CD4-positive, alpha-beta memory T cell (primary cell): ENCODE data around the gene GMEB2. TPM values are rescaled to one million over a fixed set of nuclear protein-coding genes. Genes with fewer than 3 reads are reported as not detected.

ENCODE experiments used
- CTCF ChIA-PET: fragments of 350-600 bp; sonication (Branson Sonifier 250); formaldehyde crosslinking; loops from one replicate; lab custom pipeline; 2021; ENCODE audit warnings: inconsistent platforms; ENCODE audit not compliant: partially characterized antibody; lab: Charles Lee
- POLR2A ChIA-PET: fragments of 350-600 bp; sonication (Branson Sonifier 250); formaldehyde crosslinking; loops from one replicate; lab custom pipeline; 2021; ENCODE audit not compliant: partially characterized antibody; lab: Charles Lee
- DNase-seq, 5 donors: peaks; one replicate each; pipeline versions ENCODE4 v3.0.0 to v3.0.0-alpha.2; 2020 to 2022; ENCODE audit warnings: mixed read lengths in 1 of 5
- H3K27ac ChIP-seq: one replicate; pipeline ENCODE4 v1.7.0; 2013; ENCODE audit warnings: low read depth, low read length
- H3K27me3 ChIP-seq: 2 replicates; pipeline ENCODE4 v1.7.0; 2013; ENCODE audit warnings: mild to moderate bottlenecking, low read length, moderate library complexity; ENCODE audit not compliant: insufficient read depth
- H3K36me3 ChIP-seq: 2 replicates; pipeline ENCODE4 v1.7.0; 2013; ENCODE audit warnings: mild to moderate bottlenecking, low read length, moderate library complexity; ENCODE audit not compliant: insufficient read depth
- H3K4me1 ChIP-seq: 2 replicates; pipeline ENCODE4 v1.7.0; 2013; ENCODE audit warnings: mild to moderate bottlenecking, low read length, moderate library complexity; ENCODE audit not compliant: insufficient read depth
- H3K4me3 ChIP-seq, 2 donors: one replicate each; pipeline ENCODE4 v1.7.0; 2013; ENCODE audit warnings: low read length in 2 of 2, mild to moderate bottlenecking in 1 of 2
- H3K9me3 ChIP-seq, 2 donors: one replicate each; pipeline ENCODE4 v1.7.0; 2013; ENCODE audit warnings: low read length in 2 of 2, control low read depth in 1 of 2; ENCODE audit not compliant: control insufficient read depth in 1 of 2
- H3K27ac Mint-ChIP-seq, 7 donors: one replicate each; pipeline ENCODE4 v1.8.0; 2020 to 2021; ENCODE audit warnings: mixed read lengths in 7 of 7, mild to moderate bottlenecking in 6 of 7, inconsistent platforms in 3 of 7, moderate library complexity in 3 of 7
- H3K27me3 Mint-ChIP-seq, 2 donors: one replicate each; pipeline ENCODE4 v1.8.0; 2020 to 2021; ENCODE audit warnings: mixed read lengths in 2 of 2
- H3K36me3 Mint-ChIP-seq, 2 donors: one replicate each; pipeline ENCODE4 v1.8.0; 2020 to 2021; ENCODE audit warnings: mixed read lengths in 2 of 2, inconsistent platforms in 1 of 2, mild to moderate bottlenecking in 1 of 2
- H3K4me1 Mint-ChIP-seq, 4 donors: one replicate each; pipeline ENCODE4 v1.8.0; 2020 to 2021; ENCODE audit warnings: mixed read lengths in 4 of 4, mild to moderate bottlenecking in 1 of 4
- H3K4me3 Mint-ChIP-seq, 8 donors: one replicate each; pipeline ENCODE4 v1.8.0; 2020 to 2021; ENCODE audit warnings: mixed read lengths in 8 of 8, mild to moderate bottlenecking in 7 of 8, moderate library complexity in 6 of 8, inconsistent platforms in 3 of 8
- H3K9me3 Mint-ChIP-seq, 8 donors: one replicate each; pipeline ENCODE4 v1.8.0; 2020 to 2021; ENCODE audit warnings: mixed read lengths in 8 of 8, mild to moderate bottlenecking in 5 of 8, inconsistent platforms in 3 of 8, moderate library complexity in 1 of 8
- intact Hi-C: fragments of 100-400 bp; cut with micrococcal nuclease; formaldehyde crosslinking; loops from one replicate; pipeline ENCODE4 v1.15.1; 2023
- polyA plus RNA-seq, 2 donors: library from polyadenylated mRNA; unstranded; fragments of 300-500 nt; fragmentation: Illumina TruSeq; gene quantifications; one replicate each; pipeline ENCODE4 v1.2.3, GENCODE V29; 2021
- total RNA-seq, 2 experiments: library from RNA; stranded (reverse); gene quantifications; one replicate each; pipeline ENCODE4 v1.2.3, GENCODE V29; 2021

Gene GMEB2
- total and polyA plus RNA-seq, 4 experiments from 2014 or later = 4.5 to 26.4 (median 20.5) TPM

GRCh38 chr20:63645218-63645617 lies 18.3 kb upstream of the GMEB2 start:
- Histone ChIP-seq H3K36me3 (no peaks in the 10 kb centered on the region), H3K4me1 (peaks cover 12% of the 10 kb centered on the region), H3K27ac (no peak overlapping the region), H3K9me3 (no peaks in the 10 kb centered on the region), H3K4me3 (no peak overlapping the region), H3K27me3 (no peaks in the 10 kb centered on the region)
- Mint-ChIP-seq H3K9me3 (peaks cover 0 to 2% (median 0%) of the 10 kb centered on the region in 8 donors), H3K4me1 (peaks cover 5 to 20% (median 12%) of the 10 kb centered on the region in 4 donors), H3K27me3 (peaks cover 0 to 2% of the 10 kb centered on the region in 2 donors), H3K36me3 (peaks cover 4 to 10% of the 10 kb centered on the region in 2 donors), H3K27ac (no peak overlapping the region), H3K4me3 (no peak overlapping the region)
- DNase-seq = no peak
- intact Hi-C loops = no loop called here
- POLR2A ChIA-PET = interaction anchor here (1.1 to 2.4 kb wide), 5 partner anchors 9 to 94 kb away, joined by 3 to 11 read pairs (median 5); partner anchors contain the start of genes RTEL1 and SLC2A4RG
- CTCF ChIA-PET = interaction anchor here (1.6 kb wide), 1 partner anchor 108 kb away, joined by 4 read pairs; the partner anchor contains the start of gene PTK6

GRCh38 chr20:63643946-63644345 lies 17.0 kb upstream of the GMEB2 start:
- DNase-seq = peak in 1 of 5 donors; percentile 40
- peaks cover 15% of the 10 kb centered on the region for H3K4me1 ChIP-seq
- H3K4me3 ChIP-seq = no peak overlapping the region
- H3K4me3 Mint-ChIP-seq = peak overlapping the region in 1 of 8 donors; percentile 57
- intact Hi-C loops = no loop called here
- H3K27ac ChIP-seq = no peak overlapping the region
- H3K27me3 ChIP-seq = no peaks in the 10 kb centered on the region
- H3K9me3 Mint-ChIP-seq = peaks cover 0 to 2% (median 0%) of the 10 kb centered on the region in 8 donors
- H3K36me3 ChIP-seq = no peaks in the 10 kb centered on the region
- no peak overlapping the region for H3K27ac Mint-ChIP-seq
- H3K36me3 Mint-ChIP-seq = peaks cover 13 to 19% of the 10 kb centered on the region in 2 donors
- CTCF ChIA-PET = interaction anchor here (2.9 kb wide), 1 partner anchor 106 kb away, joined by 20 read pairs; the partner anchor contains the start of gene PTK6
- H3K4me1 Mint-ChIP-seq = peaks cover 9 to 28% (median 16%) of the 10 kb centered on the region in 4 donors
- H3K9me3 ChIP-seq = no peaks in the 10 kb centered on the region
- POLR2A ChIA-PET = interaction anchor here (0.6 to 10.5 kb wide), 5 partner anchors 10 to 64 kb away, joined by 3 to 658 read pairs (median 5); partner anchors contain the start of genes ARFRP1, GMEB2, RTEL1 and STMN3
- peaks cover 0 to 2% of the 10 kb centered on the region in 2 donors for H3K27me3 Mint-ChIP-seq

GRCh38 chr20:63643499-63643898 lies 16.6 kb upstream of the GMEB2 start:
- H3K4me1 ChIP-seq = peaks cover 17% of the 10 kb centered on the region
- peaks cover 10 to 31% (median 17%) of the 10 kb centered on the region in 4 donors for H3K4me1 Mint-ChIP-seq
- H3K27me3 Mint-ChIP-seq = peaks cover 0 to 2% of the 10 kb centered on the region in 2 donors
- H3K27ac ChIP-seq = no peak overlapping the region
- peak overlapping the region in 5 of 8 donors; percentile 26 to 87 (median 63) for H3K4me3 Mint-ChIP-seq
- H3K27ac Mint-ChIP-seq = peak overlapping the region in 5 of 7 donors; percentile 77 to 90 (median 84)
- no peaks in the 10 kb centered on the region for H3K36me3 ChIP-seq
- ChIA-PET POLR2A (interaction anchor here (0.6 to 10.5 kb wide), 8 partner anchors 10 to 105 kb away, joined by 3 to 658 read pairs (median 16); partner anchors contain the start of genes ARFRP1, GMEB2, LIME1 and PTK6), CTCF (interaction anchor here (2.9 kb wide), 1 partner anchor 106 kb away, joined by 20 read pairs; the partner anchor contains the start of gene PTK6)
- H3K4me3 ChIP-seq = no peak overlapping the region
- no peaks in the 10 kb centered on the region for H3K27me3 ChIP-seq
- intact Hi-C loops = no loop called here
- no peak for DNase-seq
- H3K36me3 Mint-ChIP-seq = peaks cover 13 to 18% of the 10 kb centered on the region in 2 donors
- peaks cover 0 to 2% (median 0%) of the 10 kb centered on the region in 8 donors for H3K9me3 Mint-ChIP-seq
- no peaks in the 10 kb centered on the region for H3K9me3 ChIP-seq

- H3K4me1 Mint-ChIP-seq = peaks cover 13 to 37% (median 23%) of the 10 kb centered on the region in 4 donors
- Histone ChIP-seq H3K36me3 (no peaks in the 10 kb centered on the region), H3K27ac (peak overlapping the region; percentile 63), H3K9me3 (no peaks in the 10 kb centered on the region), H3K4me3 (peak overlapping the region; percentile 11 to 44), H3K27me3 (no peaks in the 10 kb centered on the region), H3K4me1 (peaks cover 24% of the 10 kb centered on the region)
- peaks cover 0 to 2% of the 10 kb centered on the region in 2 donors for H3K27me3 Mint-ChIP-seq
- peaks cover 13 to 17% of the 10 kb centered on the region in 2 donors for H3K36me3 Mint-ChIP-seq
- H3K9me3 Mint-ChIP-seq = peaks cover 0 to 4% (median 0%) of the 10 kb centered on the region in 8 donors
- no peak for DNase-seq
- H3K27ac Mint-ChIP-seq = peak overlapping the region in 5 of 7 donors; percentile 29 to 85 (median 76)
- intact Hi-C loops = loop anchor here (1.0 kb wide), 4 partner anchors 11 to 105 kb away; partner anchors contain the start of genes PTK6 and STMN3
- peak overlapping the region in 5 of 8 donors; percentile 46 to 74 (median 69) for H3K4me3 Mint-ChIP-seq
- ChIA-PET POLR2A (interaction anchor here (0.7 to 10.5 kb wide), 18 partner anchors 11 to 253 kb away, joined by 3 to 658 read pairs (median 9); partner anchors contain the start of genes ARFRP1, GMEB2, HELZ2 and LIME1), CTCF (interaction anchor here (0.7 to 2.9 kb wide), 15 partner anchors 10 to 223 kb away, joined by 3 to 28 read pairs (median 8); partner anchors contain the start of genes GMEB2, LIME1, PTK6 and RTEL1)
These were observed 15.8 kb upstream of the GMEB2 start for GRCh38 chr20:63642527-63643247.

GRCh38 chr20:63641792-63642523 lies 15.1 kb upstream of the GMEB2 start:
- H3K4me1 Mint-ChIP-seq = peaks cover 13 to 44% (median 28%) of the 10 kb centered on the region in 4 donors
- H3K36me3 Mint-ChIP-seq = peaks cover 13 to 17% of the 10 kb centered on the region in 2 donors

More at GRCh38 chr20:63641792-63642523, 15.1 kb upstream of the GMEB2 start:
- Histone ChIP-seq H3K27ac (peak overlapping the region; percentile 76), H3K27me3 (no peaks in the 10 kb centered on the region), H3K36me3 (no peaks in the 10 kb centered on the region), H3K4me3 (peak overlapping the region; percentile 57 to 92), H3K9me3 (no peaks in the 10 kb centered on the region), H3K4me1 (peaks cover 32% of the 10 kb centered on the region)
- peaks cover 0 to 4% (median 0%) of the 10 kb centered on the region in 8 donors for H3K9me3 Mint-ChIP-seq
- H3K27ac Mint-ChIP-seq = peak overlapping the region in 4 of 7 donors; percentile 47 to 89 (median 82)
- peaks cover 0 to 2% of the 10 kb centered on the region in 2 donors for H3K27me3 Mint-ChIP-seq
- ChIA-PET CTCF (interaction anchor here (0.7 to 2.9 kb wide), 22 partner anchors 10 to 338 kb away, joined by 3 to 28 read pairs (median 5); partner anchors contain the start of genes GMEB2, LIME1, PTK6 and RTEL1), POLR2A (interaction anchor here (0.6 to 10.5 kb wide), 23 partner anchors 12 to 437 kb away, joined by 3 to 658 read pairs (median 5); partner anchors contain the start of genes ARFRP1, GMEB2, HELZ2 and LIME1)
- intact Hi-C loops = loop anchor here (1.0 kb wide), 5 partner anchors 11 to 105 kb away; partner anchors contain the start of genes PTK6 and STMN3
- H3K4me3 Mint-ChIP-seq = peak overlapping the region; percentile 61 to 90 (median 80)
- peak; percentile 96 to 98 (median 97) for DNase-seq
